Testis (tissue), 2 donors: ENCODE data around the gene DNAJA2.

Experiments used
- CTCF ChIP-seq, 3 experiments: fragments of 450-650 bp in 2 of 3; fragments of 200-600 bp in 1 of 3; sonication (generic) in 1 of 3; IDR thresholded peaks; one replicate each; pipeline ENCODE4 v1.5.1; 2016 to 2019; ENCODE audit warnings: antibody characterized with exemption in 3 of 3, mild to moderate bottlenecking in 2 of 3, moderate library complexity in 1 of 3
- POLR2A ChIP-seq: fragments of 450-650 bp; IDR thresholded peaks from one replicate; pipeline ENCODE4 v1.6.1; 2017; ENCODE audit warnings: antibody characterized with exemption, mild to moderate bottlenecking, moderate library complexity

- no peak for TF ChIP-seq CTCF (IDR thresholded peaks at IDR 0.05)
- no peak for TF ChIP-seq POLR2A
These were observed 67.0 kb downstream of the DNAJA2 start for GRCh38 chr16:46906360-46907060.
